Erythroblast (primary cell): ENCODE data around the gene NADK.

Source experiments
- DNase-seq, 2 experiments: peaks; one replicate each; lab custom pipeline; 2025; lab: John Stamatoyannopoulos, UW
- GATA1 ChIP-seq: IDR thresholded peaks from 2 replicates; pipeline ENCODE4 v1.6.1; 2011; ENCODE audit warnings: low read depth, mild to moderate bottlenecking, control low read depth, low read length, moderate library complexity
- POLR2A ChIP-seq: IDR thresholded peaks from 2 replicates; pipeline ENCODE4 v1.6.1; 2011; ENCODE audit warnings: mild to moderate bottlenecking, low read length

The NADK gene

GRCh38 chr1:1780598-1781525 is 2.6 kb upstream of the NADK start:
- TF ChIP-seq POLR2A (no peak), GATA1 (no peak)
- DNase-seq, result no peak

- no peak for TF ChIP-seq GATA1
- no peak for TF ChIP-seq POLR2A
- peak; percentile 62 to 80 for DNase-seq
These were observed 1.7 kb upstream of the NADK start for GRCh38 chr1:1779691-1780597.

- TF ChIP-seq POLR2A, result no peak
- TF ChIP-seq GATA1, result no peak
- DNase-seq, result peak in 1 of 2 experiments; percentile 38
These were observed 1.0 kb upstream of the NADK start for GRCh38 chr1:1779320-1779675.

- TF ChIP-seq GATA1 (no peak), POLR2A (no peak)
- DNase-seq, result peak; percentile 67 to 76
These were observed 521 bp upstream of the NADK start for GRCh38 chr1:1778663-1779319.

GRCh38 chr1:1777583-1777899 is 729 bp downstream of the NADK start:
- no peak for TF ChIP-seq GATA1
- TF ChIP-seq POLR2A, result no peak
- peak; percentile 48 to 58 for DNase-seq

- DNase-seq, result peak in 1 of 2 experiments; percentile 54
- TF ChIP-seq POLR2A (peak; percentile 5), GATA1 (no peak)
These were observed 1.3 kb downstream of the NADK start for GRCh38 chr1:1776672-1777582.

GRCh38 chr1:1775327-1776226 is 2.7 kb downstream of the NADK start:
- DNase-seq, result no peak
- TF ChIP-seq GATA1 (no peak), POLR2A (no peak)

- DNase-seq, result no peak
- no peak for TF ChIP-seq POLR2A
- no peak for TF ChIP-seq GATA1
These were observed 4.4 kb downstream of the NADK start for GRCh38 chr1:1773874-1774273.

GRCh38 chr1:1771096-1771495 is 7.2 kb downstream of the NADK start:
- TF ChIP-seq GATA1, result no peak
- no peak for TF ChIP-seq POLR2A
- no peak for DNase-seq

- no peak for DNase-seq
- TF ChIP-seq GATA1, result no peak
These were observed 8.2 kb downstream of the NADK start for GRCh38 chr1:1770102-1770501.

GRCh38 chr1:1768249-1768992 is 9.8 kb downstream of the NADK start:
- no peak for DNase-seq
- no peak for TF ChIP-seq GATA1
- TF ChIP-seq POLR2A, result no peak
